SKM-1 treated with dmso at 0.1 percent for 144 hours (cell line): ENCODE results near the gene EVA1B.
A peak's percentile ranks its signal among the peaks of the same experiment; 100 is the strongest.

Experiments used
- DNase-seq: peaks from one replicate; lab custom pipeline; 2025; ENCODE audit not compliant: unreplicated experiment; lab: John Stamatoyannopoulos, UW

The EVA1B gene

GRCh38 chr1:36346741-36347370 is 23.4 kb upstream of the EVA1B start:
- no peak for DNase-seq

- DNase-seq: no peak
Observed at GRCh38 chr1:36345353-36345752, 21.9 kb upstream of the EVA1B start.

- no peak for DNase-seq
Observed at GRCh38 chr1:36344395-36344680, 20.9 kb upstream of the EVA1B start.

GRCh38 chr1:36343651-36344394 is 20.4 kb upstream of the EVA1B start:
- no peak for DNase-seq

GRCh38 chr1:36342426-36343185 is 19.2 kb upstream of the EVA1B start:
- peak; percentile 19 for DNase-seq

GRCh38 chr1:36341626-36342320 is 18.3 kb upstream of the EVA1B start:
- DNase-seq: no peak

- DNase-seq: no peak
Observed at GRCh38 chr1:36339615-36340014, 16.2 kb upstream of the EVA1B start.

GRCh38 chr1:36339215-36339614 is 15.8 kb upstream of the EVA1B start:
- no peak for DNase-seq

GRCh38 chr1:36337830-36338229 is 14.4 kb upstream of the EVA1B start:
- DNase-seq: no peak

GRCh38 chr1:36330940-36331339 is 7.5 kb upstream of the EVA1B start:
- no peak for DNase-seq

GRCh38 chr1:36329817-36330216 is 6.4 kb upstream of the EVA1B start:
- no peak for DNase-seq

GRCh38 chr1:36328713-36329112 is 5.3 kb upstream of the EVA1B start:
- DNase-seq: no peak

- no peak for DNase-seq
Observed at GRCh38 chr1:36328088-36328480, 4.6 kb upstream of the EVA1B start.

- DNase-seq: no peak
Observed at GRCh38 chr1:36327421-36328087, 4.1 kb upstream of the EVA1B start.

- no peak for DNase-seq
Observed at GRCh38 chr1:36326499-36326898, 3.1 kb upstream of the EVA1B start.

GRCh38 chr1:36324353-36324703 is 883 bp upstream of the EVA1B start:
- no peak for DNase-seq

- DNase-seq: no peak
Observed at GRCh38 chr1:36322786-36323635, 434 bp downstream of the EVA1B start.

- DNase-seq: no peak
Observed at GRCh38 chr1:36322041-36322785, 1.2 kb downstream of the EVA1B start.

- DNase-seq: no peak
Observed at GRCh38 chr1:36321119-36321951, 2.1 kb downstream of the EVA1B start.
